ENCODE results near the gene SPAAR.
"Not testable (repeated sequence)": the region's sequence is repeated elsewhere in the genome, so short reads cannot be mapped to it uniquely, and the experiment has no call there.

The SPAAR gene

DNA sequence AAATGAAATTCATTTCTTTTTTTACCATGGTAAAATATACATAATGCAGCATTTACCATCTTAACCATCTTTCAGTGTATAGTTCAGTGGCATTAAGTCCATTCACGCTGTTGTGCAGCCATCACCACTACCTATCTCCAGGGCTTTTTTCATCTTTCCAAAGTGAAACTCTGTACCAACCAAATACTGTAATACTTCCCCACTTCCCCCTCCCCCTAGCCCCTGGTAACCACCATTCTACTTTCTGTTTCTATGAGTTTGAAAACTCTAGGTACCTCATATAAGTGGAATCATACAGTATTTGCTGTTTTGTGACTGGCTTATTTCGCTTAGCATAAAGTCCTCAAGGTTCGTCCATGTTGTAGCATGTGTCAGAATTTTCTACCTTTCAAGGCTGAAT is 23.4 kb downstream of the SPAAR start:
- no peak for DNase-seq (ENCODE audit: low read depth)
- TF ChIP-seq CTCF (IDR thresholded peaks at IDR 0.05; ENCODE audit: low read length, missing control alignments): no peak
- no peak overlapping the region for H3K4me3 ChIP-seq (replicated peaks; ENCODE audit: low read depth, low read length)

GRCh38 chr9:35933550-35934067 is 24.3 kb downstream of the SPAAR start:
- DNase-seq (ENCODE audit: low read depth): no peak
- no peak for TF ChIP-seq CTCF (IDR thresholded peaks at IDR 0.05; ENCODE audit: low read length, missing control alignments)
- no peak overlapping the region for H3K4me3 ChIP-seq (replicated peaks; ENCODE audit: low read depth, low read length)

DNA sequence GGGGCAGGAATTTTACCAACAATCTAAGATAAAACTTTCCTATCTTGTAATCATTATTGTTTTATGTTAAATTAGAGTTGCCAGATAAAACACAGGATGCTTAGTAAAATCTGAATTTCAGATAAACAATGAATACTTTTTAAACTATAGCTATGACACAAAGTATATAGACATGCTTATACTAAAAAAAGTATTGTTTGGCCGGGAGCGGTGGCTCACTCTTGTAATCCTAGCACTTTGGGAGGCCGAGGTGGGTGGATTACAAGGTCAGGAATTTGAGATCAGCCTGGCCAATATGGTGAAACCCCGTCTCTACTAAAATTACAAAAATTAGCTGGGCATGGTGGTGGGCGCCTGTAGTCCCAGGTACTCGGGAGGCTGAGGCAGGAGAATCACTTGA is 24.8 kb downstream of the SPAAR start:
- not testable (repeated sequence) for H3K4me3 ChIP-seq (replicated peaks; ENCODE audit: low read depth, low read length); DNase-seq (ENCODE audit: low read depth)

GRCh38 chr9:35935261-35935660 is 26.0 kb downstream of the SPAAR start:
- no peak overlapping the region for H3K4me3 ChIP-seq (replicated peaks; ENCODE audit: low read depth, low read length)
- no peak for TF ChIP-seq CTCF (IDR thresholded peaks at IDR 0.05; ENCODE audit: low read length, missing control alignments)
- no peak for DNase-seq (ENCODE audit: low read depth)

- TF ChIP-seq CTCF (IDR thresholded peaks at IDR 0.05; ENCODE audit: low read length, missing control alignments): no peak
- no peak overlapping the region for H3K4me3 ChIP-seq (replicated peaks; ENCODE audit: low read depth, low read length)
- peak; percentile 72 for DNase-seq (ENCODE audit: low read depth)
Observed at GRCh38 chr9:35935755-35936509, 26.6 kb downstream of the SPAAR start.

GRCh38 chr9:35937227-35937626 is 27.9 kb downstream of the SPAAR start:
- TF ChIP-seq CTCF (IDR thresholded peaks at IDR 0.05; ENCODE audit: low read length, missing control alignments): no peak
- H3K4me3 ChIP-seq (replicated peaks; ENCODE audit: low read depth, low read length): no peak overlapping the region
- DNase-seq (ENCODE audit: low read depth): peak; percentile 51

- no peak for TF ChIP-seq CTCF (IDR thresholded peaks at IDR 0.05; ENCODE audit: low read length, missing control alignments)
- DNase-seq (ENCODE audit: low read depth): no peak
Observed at GRCh38 chr9:35938474-35939356, 29.4 kb downstream of the SPAAR start.

More at GRCh38 chr9:35938474-35939356, 29.4 kb downstream of the SPAAR start:
- H3K4me3 ChIP-seq (replicated peaks; ENCODE audit: low read depth, low read length): no peak overlapping the region
